Muscle of arm (tissue), 12 donors: ENCODE data around the gene UBA7. TPM values are rescaled to one million over a fixed set of nuclear protein-coding genes. Genes with fewer than 3 reads are reported as not detected.

Source experiments
- polyA plus RNA-seq, 12 donors: library from polyadenylated mRNA; unstranded; fragments of 120-200 nt; gene quantifications; one replicate each; pipeline ENCODE4 v1.2.1, GENCODE V29; 2013; ENCODE audit not compliant: insufficient read length in 12 of 12

Gene UBA7
- polyA plus RNA-seq, 12 donors = 15.0 to 33.7 (median 19.2) TPM; not detected in 1

Other genes with a start within 250 kb of the UBA7 start
- 10 to 100 TPM in 11 of 12 donors, not detected in 1; 46.6 to 86.0 (median 62.3) TPM for gene APEH, start 139.6 kb downstream of the UBA7 start, polyA plus RNA-seq
- gene MST1, start 124.5 kb downstream of the UBA7 start, polyA plus RNA-seq = 10 to 100 TPM in 6 of 12 donors, 1 to 10 TPM in 5, not detected in 1; 3.8 to 63.5 (median 10.4) TPM
- gene RNF123, start 124.4 kb downstream of the UBA7 start, polyA plus RNA-seq = 100 to 1,000 TPM in 1 of 12 donors, 10 to 100 TPM in 10, not detected in 1; 30.9 to 103 (median 40.4) TPM
- 1 to 10 TPM in 11 of 12 donors, not detected in 1; 1.2 to 6.1 (median 2.3) TPM for gene AMIGO3, start 94.3 kb downstream of the UBA7 start, polyA plus RNA-seq
- gene GMPPB, start 90.0 kb downstream of the UBA7 start, polyA plus RNA-seq = 10 to 100 TPM in 7 of 12 donors, 1 to 10 TPM in 4, not detected in 1; 7.9 to 11.8 (median 10.4) TPM
- 10 to 100 TPM in 11 of 12 donors, not detected in 1; 17.8 to 37.0 (median 25.4) TPM for gene IP6K1, start 27.4 kb downstream of the UBA7 start, polyA plus RNA-seq
- gene CDHR4, start 14.1 kb downstream of the UBA7 start, polyA plus RNA-seq = under 1 TPM in 3 of 12 donors, not detected in 9; 0.10 to 0.32 (median 0.16) TPM
- 10 to 100 TPM in 5 of 12 donors, 1 to 10 TPM in 6, not detected in 1; 4.5 to 19.0 (median 8.8) TPM for gene INKA1, start 10.7 kb downstream of the UBA7 start, polyA plus RNA-seq
- 1 to 10 TPM in 10 of 12 donors, not detected in 2; 3.2 to 9.0 (median 5.0) TPM for gene TRAIP, start 42.6 kb upstream of the UBA7 start, polyA plus RNA-seq
- under 1 TPM in 10 of 12 donors, not detected in 2; 0.13 to 0.77 (median 0.37) TPM for gene CAMKV, start 56.0 kb upstream of the UBA7 start, polyA plus RNA-seq
- 10 to 100 TPM in 1 of 12 donors, 1 to 10 TPM in 9, under 1 TPM in 1, not detected in 1; 0.98 to 12.4 (median 2.3) TPM for gene MST1R, start 89.9 kb upstream of the UBA7 start, polyA plus RNA-seq
- gene MON1A, start 115.9 kb upstream of the UBA7 start, polyA plus RNA-seq = 10 to 100 TPM in 1 of 12 donors, 1 to 10 TPM in 9, not detected in 2; 4.7 to 10.3 (median 5.7) TPM
- 100 to 1,000 TPM in 3 of 12 donors, 10 to 100 TPM in 8, not detected in 1; 53.3 to 148 (median 76.8) TPM for gene RBM6, start 126.2 kb upstream of the UBA7 start, polyA plus RNA-seq